K562 (cell line): ENCODE measurements around the gene MPND. TPM values are rescaled to one million over a fixed set of nuclear protein-coding genes. Genes with fewer than 3 reads are reported as not detected.

Source experiments
- AFF4 ChIP-seq: sonication (generic); formaldehyde crosslinking; IDR thresholded peaks from 2 replicates; pipeline ENCODE4 v1.8.0; 2023; ENCODE audit warnings: mild to moderate bottlenecking, missing genetic modification reagents
- CHD2 ChIP-seq: IDR thresholded peaks from 2 replicates; pipeline ENCODE4 v1.6.1; 2011; ENCODE audit warnings: low read depth, low read length
- FOXP1 ChIP-seq: sonication (generic); formaldehyde crosslinking; IDR thresholded peaks from 2 replicates; pipeline ENCODE4 v1.8.0; 2022; ENCODE audit warnings: mild to moderate bottlenecking, missing genetic modification reagents
- LARP7 ChIP-seq: fragments of 450-650 bp; IDR thresholded peaks from 2 replicates; pipeline ENCODE4 v1.6.1; 2016
- MAFG ChIP-seq: fragments of 450-650 bp; conservative IDR thresholded peaks from 2 replicates; pipeline ENCODE4 v1.6.1; 2016; ENCODE audit warnings: missing genetic modification characterization, missing compliant biosample characterization
- MBD2 ChIP-seq: sonication (generic); IDR thresholded peaks from 2 replicates; pipeline ENCODE4 v1.6.1; 2016; ENCODE audit warnings: low read depth, borderline replicate concordance
- NFIX ChIP-seq: fragments of 250-450 bp; sonication (Bioruptor Pico); IDR thresholded peaks from 2 replicates; pipeline ENCODE4 v1.4.0; 2020; ENCODE audit warnings: low read depth, mild to moderate bottlenecking, moderate library complexity
- PHF8 ChIP-seq: fragments of 200-600 bp; sonication (generic); IDR thresholded peaks from 2 replicates; pipeline ENCODE4 v1.6.1; 2012; ENCODE audit warnings: mixed run types, mild to moderate bottlenecking, inconsistent platforms, low read length, moderate library complexity, borderline replicate concordance
- PURB ChIP-seq: sonication (generic); formaldehyde crosslinking; IDR thresholded peaks from 2 replicates; pipeline ENCODE4 v1.9.0; 2021; ENCODE audit warnings: low read depth, mild to moderate bottlenecking, missing genetic modification reagents
- SIN3B ChIP-seq: fragments of 450-650 bp; IDR thresholded peaks from 2 replicates; pipeline ENCODE4 v1.6.1; 2017; ENCODE audit warnings: low read depth, mild to moderate bottlenecking, moderate library complexity
- SLC30A9 ChIP-seq: fragments of 250-450 bp; sonication (Bioruptor Pico); IDR thresholded peaks from 2 replicates; pipeline ENCODE4 v1.8.0; 2022; ENCODE audit warnings: mild to moderate bottlenecking, moderate library complexity
- SMARCA5 ChIP-seq: fragments of 450-650 bp; IDR thresholded peaks from 2 replicates; pipeline ENCODE4 v1.6.1; 2016
- SMARCC2 ChIP-seq: fragments of 450-650 bp; IDR thresholded peaks from 2 replicates; pipeline ENCODE4 v1.6.1; 2017; ENCODE audit warnings: antibody characterized with exemption, moderate library complexity, mild to moderate bottlenecking, low read depth
- SNIP1 ChIP-seq: fragments of 450-650 bp; IDR thresholded peaks from 2 replicates; pipeline ENCODE4 v1.7.1; 2017; ENCODE audit warnings: low read depth, mild to moderate bottlenecking
- YBX1 ChIP-seq: fragments of 450-650 bp; IDR thresholded peaks from 2 replicates; pipeline ENCODE4 v1.7.1; 2016; ENCODE audit warnings: mild to moderate bottlenecking
- ZNF121 ChIP-seq: sonication (generic); formaldehyde crosslinking; conservative IDR thresholded peaks from 2 replicates; pipeline ENCODE4 v1.8.0; 2022; ENCODE audit warnings: missing genetic modification reagents
- ZNF23 ChIP-seq: fragments of 250-450 bp; sonication (Bioruptor Pico); IDR thresholded peaks from 2 replicates; pipeline ENCODE4 v1.4.0; 2020; ENCODE audit warnings: mild to moderate bottlenecking
- ZNF239 ChIP-seq: fragments of 250-450 bp; sonication (Bioruptor Pico); IDR thresholded peaks from 2 replicates; pipeline ENCODE4 v1.4.0; 2020; ENCODE audit warnings: mild to moderate bottlenecking
- ZNF311 ChIP-seq: fragments of 250-450 bp; sonication (Bioruptor Pico); IDR thresholded peaks from 2 replicates; pipeline ENCODE4 v1.4.0; 2020; ENCODE audit warnings: mild to moderate bottlenecking, moderate library complexity
- ZNF445 ChIP-seq: fragments of 250-450 bp; sonication (Bioruptor Pico); IDR thresholded peaks from 2 replicates; pipeline ENCODE4 v1.4.0; 2020; ENCODE audit warnings: low read depth, mild to moderate bottlenecking, moderate library complexity
- ZNF584 ChIP-seq: fragments of 200-800 bp; sonication (Bioruptor generic); IDR thresholded peaks from 2 replicates; pipeline ENCODE4 v1.6.1; 2016; ENCODE audit warnings: low read depth, mild to moderate bottlenecking, missing genetic modification characterization, missing compliant biosample characterization
- ZNF589 ChIP-seq: fragments of 200-800 bp; sonication (Bioruptor generic); IDR thresholded peaks from 2 replicates; pipeline ENCODE4 v1.6.1; 2016; ENCODE audit warnings: low read depth, missing genetic modification characterization, missing compliant biosample characterization
- ZNF764 ChIP-seq: fragments of 250-450 bp; sonication (Bioruptor Pico); IDR thresholded peaks from 2 replicates; pipeline ENCODE4 v1.4.0; 2020; ENCODE audit warnings: low read depth, mild to moderate bottlenecking, moderate library complexity
- polyA plus RNA-seq, 8 experiments: library from polyadenylated mRNA; depleted of rRNA in 4 of 8; stranded (reverse) in 5 of 8; unstranded in 3 of 8; fragments of >200 nt; fragmentation: Nextera tagmentation in 2 of 8; fragmentation: Illumina TruSeq in 1 of 8; extraction: Ambion mirVana in 2 of 8; extraction: Trizol in 1 of 8; gene quantifications; 2 replicates each; pipeline versions ENCODE4 v1.2.1 to v1.2.3, GENCODE V29; 2011 to 2014; ENCODE audit warnings: inconsistent platforms in 1 of 8, missing spikeins in 1 of 8
- total RNA-seq, 7 experiments: library from RNA; depleted of rRNA in 6 of 7; stranded (reverse); fragments of >200 nt in 6 of 7; fragmentation: Illumina TruSeq in 2 of 7; extraction: Trizol in 2 of 7; gene quantifications; 2 replicates each; pipeline versions ENCODE4 v1.2.1 to v1.2.3, GENCODE V29; 2011 to 2021; ENCODE audit warnings: low replicate concordance in 1 of 7
- TF ChIP-seq, protein P1 (sequence below): fragments of 450-650 bp; IDR thresholded peaks from 2 replicates; pipeline ENCODE4 v1.6.1; 2016
- TF ChIP-seq, protein P2 (sequence below): fragments of 450-650 bp; IDR thresholded peaks from 2 replicates; pipeline ENCODE4 v1.6.1; 2016; ENCODE audit warnings: missing biosample characterization, missing genetic modification characterization

MPND gene
- total and polyA plus RNA-seq, 9 of the 15 experiments (the other 6 are each of a cell fraction or from before 2014, with no cell fraction given), result 0.25 to 14.0 (median 3.9) TPM

GRCh38 chr19:4400135-4400936 lies 57.0 kb downstream of the MPND start, which contains the start of gene SH3GL1 (continued):
- TF ChIP-seq CHD2, result peak; percentile 34; the same call in 1 of the 2 replicates
- no peak for TF ChIP-seq SMARCA5
- no peak for TF ChIP-seq SMARCC2
- no peak for TF ChIP-seq ZNF764 (CRISPR knock-in tag)
- no peak for TF ChIP-seq ZNF239 (CRISPR knock-in tag)
- TF ChIP-seq MAFG (tag), result no peak
- TF ChIP-seq ZNF445 (CRISPR knock-in tag), result no peak
- no peak for TF ChIP-seq MBD2
- peak; percentile 54; the same call in 1 of the 2 replicates for TF ChIP-seq AFF4
- no peak for TF ChIP-seq NFIX (CRISPR knock-in tag)
- TF ChIP-seq, protein P1, sequence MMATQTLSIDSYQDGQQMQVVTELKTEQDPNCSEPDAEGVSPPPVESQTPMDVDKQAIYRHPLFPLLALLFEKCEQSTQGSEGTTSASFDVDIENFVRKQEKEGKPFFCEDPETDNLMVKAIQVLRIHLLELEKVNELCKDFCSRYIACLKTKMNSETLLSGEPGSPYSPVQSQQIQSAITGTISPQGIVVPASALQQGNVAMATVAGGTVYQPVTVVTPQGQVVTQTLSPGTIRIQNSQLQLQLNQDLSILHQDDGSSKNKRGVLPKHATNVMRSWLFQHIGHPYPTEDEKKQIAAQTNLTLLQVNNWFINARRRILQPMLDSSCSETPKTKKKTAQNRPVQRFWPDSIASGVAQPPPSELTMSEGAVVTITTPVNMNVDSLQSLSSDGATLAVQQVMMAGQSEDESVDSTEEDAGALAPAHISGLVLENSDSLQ, result peak; percentile 42
- no peak for TF ChIP-seq LARP7
- peak; percentile 91 for TF ChIP-seq ZNF584 (CRISPR knock-in tag)
- TF ChIP-seq YBX1, result no peak
- TF ChIP-seq, protein P2, sequence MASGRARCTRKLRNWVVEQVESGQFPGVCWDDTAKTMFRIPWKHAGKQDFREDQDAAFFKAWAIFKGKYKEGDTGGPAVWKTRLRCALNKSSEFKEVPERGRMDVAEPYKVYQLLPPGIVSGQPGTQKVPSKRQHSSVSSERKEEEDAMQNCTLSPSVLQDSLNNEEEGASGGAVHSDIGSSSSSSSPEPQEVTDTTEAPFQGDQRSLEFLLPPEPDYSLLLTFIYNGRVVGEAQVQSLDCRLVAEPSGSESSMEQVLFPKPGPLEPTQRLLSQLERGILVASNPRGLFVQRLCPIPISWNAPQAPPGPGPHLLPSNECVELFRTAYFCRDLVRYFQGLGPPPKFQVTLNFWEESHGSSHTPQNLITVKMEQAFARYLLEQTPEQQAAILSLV (tag), result no peak
- TF ChIP-seq ZNF311, result no peak
- TF ChIP-seq PURB (CRISPR knock-in tag), result no peak
- no peak for TF ChIP-seq SLC30A9 (CRISPR knock-in tag)
- TF ChIP-seq SNIP1, result peak; percentile 95
- peak; percentile 96 for TF ChIP-seq ZNF589
- TF ChIP-seq PHF8, result peak; percentile 86; the same call in 1 of the 2 replicates
- no peak for TF ChIP-seq ZNF23
- peak; percentile 40; the same call in 1 of the 2 replicates for TF ChIP-seq SIN3B
- TF ChIP-seq FOXP1 (CRISPR knock-in tag), result peak; percentile 58; the same call in 1 of the 2 replicates
- TF ChIP-seq ZNF121, result no peak
